IPS-18a (cell line): ENCODE data around the gene SLC39A11.
"Not testable (repeated sequence)": the region's sequence is repeated elsewhere in the genome, so short reads cannot be mapped to it uniquely, and the experiment has no call there.

Experiments
- H3K27ac ChIP-seq: one replicate; pipeline ENCODE4 v1.5.1; 2013; ENCODE audit warnings: low read length
- H3K27me3 ChIP-seq: one replicate; pipeline ENCODE4 v1.6.1; 2013; ENCODE audit warnings: mild to moderate bottlenecking, low read length; ENCODE audit not compliant: control insufficient read depth, insufficient read depth
- H3K36me3 ChIP-seq: one replicate; pipeline ENCODE4 v1.6.1; 2013; ENCODE audit warnings: low read depth, low read length; ENCODE audit not compliant: control insufficient read depth
- H3K4me1 ChIP-seq: one replicate; pipeline ENCODE4 v1.6.1; 2013; ENCODE audit warnings: low read depth, low read length; ENCODE audit not compliant: control insufficient read depth
- H3K4me3 ChIP-seq: one replicate; pipeline ENCODE4 v1.5.1; 2013; ENCODE audit warnings: low read length
- H3K9ac ChIP-seq: one replicate; pipeline ENCODE4 v1.6.1; 2013; ENCODE audit warnings: mild to moderate bottlenecking, low read length, moderate library complexity
- H3K9me3 ChIP-seq: one replicate; pipeline ENCODE4 v1.6.1; 2013; ENCODE audit warnings: low read depth, low read length; ENCODE audit not compliant: control insufficient read depth

The SLC39A11 gene

GRCh38 chr17:72825218-72825617 is 267.3 kb downstream of the SLC39A11 start:
- Histone ChIP-seq H3K9me3 (peaks cover 16% of the 10 kb centered on the region), H3K4me1 (no peaks in the 10 kb centered on the region), H3K27me3 (no peaks in the 10 kb centered on the region), H3K9ac (no peak overlapping the region), H3K4me3 (no peak overlapping the region), H3K36me3 (no peaks in the 10 kb centered on the region), H3K27ac (no peak overlapping the region)

GRCh38 chr17:72824267-72824666 is 268.2 kb downstream of the SLC39A11 start:
- not testable (repeated sequence) for H3K9ac ChIP-seq, H3K27me3 ChIP-seq, H3K36me3 ChIP-seq, H3K27ac ChIP-seq, H3K4me1 ChIP-seq, H3K4me3 ChIP-seq
- H3K9me3 ChIP-seq = peaks cover 16% of the 10 kb centered on the region

GRCh38 chr17:72822358-72823023 is 270.0 kb downstream of the SLC39A11 start:
- Histone ChIP-seq H3K9ac (no peak overlapping the region), H3K9me3 (peaks cover 16% of the 10 kb centered on the region), H3K27me3 (no peaks in the 10 kb centered on the region), H3K4me1 (no peaks in the 10 kb centered on the region), H3K27ac (no peak overlapping the region), H3K36me3 (no peaks in the 10 kb centered on the region), H3K4me3 (no peak overlapping the region)

- Histone ChIP-seq H3K4me1 (no peaks in the 10 kb centered on the region), H3K9me3 (no peaks in the 10 kb centered on the region), H3K36me3 (no peaks in the 10 kb centered on the region), H3K9ac (no peak overlapping the region), H3K27ac (no peak overlapping the region), H3K4me3 (no peak overlapping the region), H3K27me3 (no peaks in the 10 kb centered on the region)
Measured at GRCh38 chr17:72816406-72816805, 276.1 kb downstream of the SLC39A11 start.

GRCh38 chr17:72813481-72813880 is 279.0 kb downstream of the SLC39A11 start:
- Histone ChIP-seq H3K27me3 (no peaks in the 10 kb centered on the region), H3K36me3 (no peaks in the 10 kb centered on the region), H3K4me3 (no peak overlapping the region), H3K4me1 (no peaks in the 10 kb centered on the region), H3K9me3 (no peaks in the 10 kb centered on the region), H3K27ac (no peak overlapping the region), H3K9ac (no peak overlapping the region)

GRCh38 chr17:72812823-72813222 is 279.7 kb downstream of the SLC39A11 start:
- H3K27me3 ChIP-seq = no peaks in the 10 kb centered on the region
- H3K9ac ChIP-seq = no peak overlapping the region
- H3K36me3 ChIP-seq = no peaks in the 10 kb centered on the region
- H3K9me3 ChIP-seq = no peaks in the 10 kb centered on the region
- H3K4me1 ChIP-seq = no peaks in the 10 kb centered on the region
- H3K4me3 ChIP-seq = no peak overlapping the region
- no peak overlapping the region for H3K27ac ChIP-seq

GRCh38 chr17:72811976-72812687 is 280.4 kb downstream of the SLC39A11 start:
- no peaks in the 10 kb centered on the region for H3K36me3 ChIP-seq
- H3K9me3 ChIP-seq = no peaks in the 10 kb centered on the region
- no peak overlapping the region for H3K27ac ChIP-seq
- no peak overlapping the region for H3K4me3 ChIP-seq
- no peak overlapping the region for H3K9ac ChIP-seq
- H3K27me3 ChIP-seq = no peaks in the 10 kb centered on the region
- no peaks in the 10 kb centered on the region for H3K4me1 ChIP-seq

GRCh38 chr17:72810991-72811508 is 281.4 kb downstream of the SLC39A11 start:
- no peaks in the 10 kb centered on the region for H3K9me3 ChIP-seq
- no peaks in the 10 kb centered on the region for H3K36me3 ChIP-seq
- no peaks in the 10 kb centered on the region for H3K27me3 ChIP-seq
- H3K27ac ChIP-seq = no peak overlapping the region
- no peak overlapping the region for H3K4me3 ChIP-seq
- H3K4me1 ChIP-seq = no peaks in the 10 kb centered on the region
- H3K9ac ChIP-seq = no peak overlapping the region

GRCh38 chr17:72806011-72806410 is 286.5 kb downstream of the SLC39A11 start:
- Histone ChIP-seq H3K9me3 (no peaks in the 10 kb centered on the region), H3K4me1 (no peaks in the 10 kb centered on the region), H3K27me3 (no peaks in the 10 kb centered on the region)

GRCh38 chr17:72804949-72805707 is 287.4 kb downstream of the SLC39A11 start:
- no peaks in the 10 kb centered on the region for H3K4me1 ChIP-seq
- H3K9ac ChIP-seq = no peak overlapping the region
- no peak overlapping the region for H3K4me3 ChIP-seq
- H3K27me3 ChIP-seq = no peaks in the 10 kb centered on the region
- H3K36me3 ChIP-seq = no peaks in the 10 kb centered on the region
- no peak overlapping the region for H3K27ac ChIP-seq
- H3K9me3 ChIP-seq = no peaks in the 10 kb centered on the region

More at GRCh38 chr17:72806011-72806410, 286.5 kb downstream of the SLC39A11 start:
- no peak overlapping the region for H3K9ac ChIP-seq
- no peak overlapping the region for H3K27ac ChIP-seq
- H3K36me3 ChIP-seq = no peaks in the 10 kb centered on the region
- H3K4me3 ChIP-seq = no peak overlapping the region

- Histone ChIP-seq H3K36me3 (no peaks in the 10 kb centered on the region), H3K9me3 (no peaks in the 10 kb centered on the region), H3K27ac (no peak overlapping the region), H3K4me1 (no peaks in the 10 kb centered on the region), H3K4me3 (no peak overlapping the region), H3K27me3 (no peaks in the 10 kb centered on the region), H3K9ac (no peak overlapping the region)
Measured at GRCh38 chr17:72802726-72803125, 289.8 kb downstream of the SLC39A11 start.
